ENCODE results near the gene GUCA1A. TPM values are rescaled to one million over a fixed set of nuclear protein-coding genes. Genes with fewer than 3 reads are reported as not detected.
"Not testable (repeated sequence)": the region's sequence is repeated elsewhere in the genome, so short reads cannot be mapped to it uniquely, and the experiment has no call there.

Gene GUCA1A
- total RNA-seq, 1 donor from 2014 or later: 0.18 TPM

DNA sequence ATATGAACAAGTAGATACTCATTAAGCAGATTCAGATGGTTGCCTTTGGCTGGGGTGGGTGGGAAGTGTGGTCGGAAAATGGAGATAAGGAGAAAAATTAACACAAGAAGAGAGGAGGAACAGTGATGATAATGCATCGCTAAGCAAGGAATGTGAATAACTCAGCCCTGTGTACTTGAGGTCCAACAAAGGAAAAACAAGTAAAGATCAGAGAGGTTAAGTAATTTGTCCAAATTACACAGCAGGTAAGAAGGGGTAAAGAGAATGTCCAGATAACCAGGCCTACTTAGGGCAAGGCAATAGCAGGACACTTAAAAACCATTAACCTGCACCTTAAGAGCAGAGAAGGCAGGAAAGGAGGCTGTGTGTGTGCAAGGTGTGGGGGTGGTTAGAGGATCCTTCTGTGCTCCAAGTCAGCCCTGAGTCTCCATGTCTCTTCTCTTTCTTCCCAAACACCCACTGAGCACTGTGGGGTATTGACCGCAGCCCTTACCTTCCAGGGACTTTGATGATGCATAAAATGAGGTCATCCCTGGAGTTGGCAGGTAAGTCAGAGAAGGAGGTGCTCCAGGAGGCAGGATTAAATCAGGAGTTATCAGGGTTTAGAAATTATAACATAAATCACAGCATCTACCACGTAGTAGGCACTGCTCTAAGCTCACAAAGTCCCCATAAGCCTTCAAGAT, 20.5 kb upstream of the GUCA1A start:
- DNase-seq (ENCODE audit: low spot score); H3K36me3 Mint-ChIP-seq (ENCODE audit: low read depth); H3K27me3 Mint-ChIP-seq (ENCODE audit: low read depth); H3K27ac Mint-ChIP-seq; H3K4me3 Mint-ChIP-seq (ENCODE audit: low read depth); H3K9me3 Mint-ChIP-seq; H3K4me1 Mint-ChIP-seq (ENCODE audit: low read depth); intact Hi-C loops (cut with micrococcal nuclease): not testable (repeated sequence)

DNA sequence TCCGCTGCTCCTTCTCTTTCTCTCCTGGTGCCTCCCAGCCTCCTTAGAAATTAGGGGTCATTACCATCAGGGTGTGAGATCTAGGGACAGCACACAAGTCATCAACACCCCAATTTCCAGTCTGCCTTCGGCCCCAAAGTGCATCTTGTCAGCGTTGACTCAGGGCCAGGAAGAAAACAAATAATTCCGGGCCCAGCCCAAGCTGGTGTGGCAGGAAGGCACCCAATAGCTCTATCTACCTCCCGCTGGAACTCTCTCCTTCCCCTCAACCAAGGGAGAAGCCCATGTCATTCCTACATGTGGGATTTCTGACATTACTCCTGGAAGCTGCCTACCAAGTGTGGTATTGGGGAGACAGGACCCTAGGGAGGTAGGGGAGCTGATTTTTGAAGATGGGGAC, 19.2 kb upstream of the GUCA1A start:
- no peak for DNase-seq (ENCODE audit: low spot score)
- Mint-ChIP-seq H3K27me3 (ENCODE audit: low read depth) (peaks cover 5% of the 10 kb centered on the region), H3K9me3 (no peaks in the 10 kb centered on the region), H3K27ac (no peak overlapping the region), H3K4me3 (ENCODE audit: low read depth) (no peak overlapping the region), H3K36me3 (ENCODE audit: low read depth) (no peaks in the 10 kb centered on the region), H3K4me1 (ENCODE audit: low read depth) (no peaks in the 10 kb centered on the region)
- intact Hi-C loops (cut with micrococcal nuclease): no loop called here

DNA sequence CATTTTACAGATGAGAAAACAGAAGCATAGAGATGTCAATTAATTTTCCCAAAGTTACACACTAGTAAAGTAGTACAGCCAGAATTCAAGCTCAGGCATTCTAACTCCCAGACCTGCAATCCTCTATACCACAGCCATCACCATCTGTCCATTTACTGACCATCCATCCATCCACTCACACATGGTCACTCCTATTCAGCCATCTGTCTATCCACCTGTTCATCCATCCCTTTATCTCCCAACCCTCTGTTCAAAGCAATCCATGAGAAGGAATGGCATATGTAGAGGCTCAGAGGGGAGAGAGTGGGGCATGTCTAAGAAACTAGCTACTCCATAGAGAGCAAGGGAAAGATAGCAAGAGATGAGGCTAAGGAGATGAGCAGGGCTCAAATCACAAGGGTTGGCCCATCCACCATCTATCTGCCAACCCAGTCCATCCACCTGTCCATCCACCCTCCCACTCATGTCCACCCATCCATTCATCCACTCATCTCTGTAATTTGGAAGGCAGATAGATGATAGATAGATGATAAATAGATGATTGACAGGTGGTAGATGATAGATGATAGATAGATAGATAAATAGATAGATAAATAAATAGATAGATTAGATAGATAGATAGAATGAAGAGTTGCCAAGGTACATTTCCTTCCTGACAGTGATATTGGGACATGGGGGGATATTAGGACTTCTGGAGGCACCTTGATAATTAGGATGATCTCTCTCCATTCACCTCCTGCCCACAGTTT, 18.5 kb upstream of the GUCA1A start:
- Mint-ChIP-seq H3K27me3 (ENCODE audit: low read depth) (peaks cover 5% of the 10 kb centered on the region), H3K9me3 (no peaks in the 10 kb centered on the region), H3K36me3 (ENCODE audit: low read depth) (no peaks in the 10 kb centered on the region), H3K4me1 (ENCODE audit: low read depth) (no peaks in the 10 kb centered on the region), H3K27ac (no peak overlapping the region), H3K4me3 (ENCODE audit: low read depth) (no peak overlapping the region)
- no peak for DNase-seq (ENCODE audit: low spot score)
- intact Hi-C loops (cut with micrococcal nuclease): no loop called here

DNA sequence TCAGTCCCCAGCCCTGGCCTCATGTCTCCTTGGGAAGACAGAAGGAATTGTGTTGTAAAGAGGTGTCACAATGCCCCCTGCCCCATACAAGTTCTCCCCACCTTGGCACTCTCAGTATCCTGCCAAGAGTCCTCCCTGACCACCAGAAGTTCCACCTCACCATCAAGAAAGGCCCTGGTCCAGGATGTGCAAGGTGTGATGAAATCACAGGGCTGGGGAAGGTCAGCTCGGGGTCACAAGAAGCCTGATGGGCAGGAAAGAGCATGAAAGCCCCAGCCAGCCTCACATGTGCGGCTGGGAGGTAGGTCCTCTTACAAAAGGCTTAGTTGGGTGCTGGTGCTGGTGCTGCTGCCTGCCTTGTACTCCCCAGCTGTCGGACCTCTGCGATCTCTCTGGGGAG, 17.9 kb upstream of the GUCA1A start:
- H3K9me3 Mint-ChIP-seq: no peaks in the 10 kb centered on the region
- no peaks in the 10 kb centered on the region for H3K36me3 Mint-ChIP-seq (ENCODE audit: low read depth)
- no peak overlapping the region for H3K27ac Mint-ChIP-seq
- no peak for DNase-seq (ENCODE audit: low spot score)
- intact Hi-C loops (cut with micrococcal nuclease): no loop called here
- no peak overlapping the region for H3K4me3 Mint-ChIP-seq (ENCODE audit: low read depth)
- H3K4me1 Mint-ChIP-seq (ENCODE audit: low read depth): no peaks in the 10 kb centered on the region
- H3K27me3 Mint-ChIP-seq (ENCODE audit: low read depth): peaks cover 5% of the 10 kb centered on the region

DNA sequence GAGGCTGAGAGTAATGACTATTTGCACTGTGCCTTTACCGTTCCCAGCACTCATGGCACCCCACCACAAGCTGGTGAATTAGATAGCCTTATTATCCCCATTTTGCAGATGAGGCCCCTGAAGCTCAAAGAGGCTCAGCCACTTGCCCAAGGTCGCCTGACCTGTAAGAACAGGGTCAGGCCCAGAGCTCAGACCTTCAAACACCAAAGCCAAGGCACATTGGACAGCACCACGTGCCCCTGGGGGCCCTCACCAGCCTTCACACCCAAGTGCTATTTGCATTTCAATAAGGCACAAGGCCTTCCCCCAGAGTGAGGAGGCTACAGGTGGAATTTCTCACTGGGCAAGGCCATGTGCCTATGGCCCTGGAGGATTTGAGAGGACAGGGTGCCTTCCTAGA, 16.5 kb upstream of the GUCA1A start:
- intact Hi-C loops (cut with micrococcal nuclease): no loop called here
- no peak for DNase-seq (ENCODE audit: low spot score)
- Mint-ChIP-seq H3K27me3 (ENCODE audit: low read depth) (peaks cover 11% of the 10 kb centered on the region), H3K9me3 (no peaks in the 10 kb centered on the region), H3K27ac (no peak overlapping the region), H3K4me1 (ENCODE audit: low read depth) (no peaks in the 10 kb centered on the region), H3K36me3 (ENCODE audit: low read depth) (no peaks in the 10 kb centered on the region), H3K4me3 (ENCODE audit: low read depth) (no peak overlapping the region)

DNA sequence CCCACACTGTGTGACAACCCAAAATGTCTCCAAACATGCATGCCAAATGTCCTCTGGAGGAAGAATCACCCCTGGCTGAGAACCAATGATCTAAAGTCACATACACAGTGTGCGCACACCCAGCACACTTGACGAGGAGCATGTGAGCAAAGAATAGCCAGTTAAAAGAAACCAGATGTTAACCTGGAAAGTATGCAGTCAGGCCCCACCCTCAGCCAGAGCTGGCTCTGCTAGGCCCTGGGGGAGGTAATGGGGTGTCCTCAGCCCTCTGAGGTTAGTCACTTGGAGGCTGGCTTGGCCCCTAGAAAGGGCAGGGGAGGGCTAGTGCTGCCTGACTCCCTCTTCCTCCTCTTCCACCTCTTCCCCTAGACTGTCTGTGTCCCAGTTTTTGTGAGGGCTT, 15.2 kb upstream of the GUCA1A start:
- Mint-ChIP-seq H3K27ac (no peak overlapping the region), H3K4me1 (ENCODE audit: low read depth) (no peaks in the 10 kb centered on the region), H3K36me3 (ENCODE audit: low read depth) (no peaks in the 10 kb centered on the region), H3K9me3 (no peaks in the 10 kb centered on the region), H3K27me3 (ENCODE audit: low read depth) (peaks cover 10% of the 10 kb centered on the region), H3K4me3 (ENCODE audit: low read depth) (no peak overlapping the region)
- DNase-seq (ENCODE audit: low spot score): no peak
- intact Hi-C loops (cut with micrococcal nuclease): no loop called here

DNA sequence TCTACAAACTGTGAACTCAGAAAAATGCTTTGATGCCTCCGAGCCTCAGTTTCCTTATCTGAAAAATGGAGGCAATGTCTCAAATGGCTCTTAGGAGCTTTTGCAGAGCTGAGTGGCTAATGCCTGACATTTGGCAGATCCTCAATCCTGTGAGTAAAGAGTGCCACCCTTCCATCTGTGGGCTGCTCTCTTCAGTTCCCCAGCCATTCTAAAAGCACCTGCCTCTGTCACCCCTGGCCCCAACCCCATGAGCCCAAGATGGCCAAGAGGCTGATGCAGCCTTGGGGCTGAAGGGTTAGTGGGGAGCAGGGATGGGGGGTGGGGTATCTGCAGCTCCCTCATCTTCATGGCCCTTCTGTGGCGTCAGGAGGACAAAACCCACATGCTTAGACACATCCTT, 14.5 kb upstream of the GUCA1A start:
- H3K27me3 Mint-ChIP-seq (ENCODE audit: low read depth): peaks cover 10% of the 10 kb centered on the region
- H3K4me3 Mint-ChIP-seq (ENCODE audit: low read depth): no peak overlapping the region
- intact Hi-C loops (cut with micrococcal nuclease): no loop called here
- no peaks in the 10 kb centered on the region for H3K9me3 Mint-ChIP-seq
- H3K27ac Mint-ChIP-seq: no peak overlapping the region
- H3K4me1 Mint-ChIP-seq (ENCODE audit: low read depth): no peaks in the 10 kb centered on the region
- no peaks in the 10 kb centered on the region for H3K36me3 Mint-ChIP-seq (ENCODE audit: low read depth)
- DNase-seq (ENCODE audit: low spot score): no peak

DNA sequence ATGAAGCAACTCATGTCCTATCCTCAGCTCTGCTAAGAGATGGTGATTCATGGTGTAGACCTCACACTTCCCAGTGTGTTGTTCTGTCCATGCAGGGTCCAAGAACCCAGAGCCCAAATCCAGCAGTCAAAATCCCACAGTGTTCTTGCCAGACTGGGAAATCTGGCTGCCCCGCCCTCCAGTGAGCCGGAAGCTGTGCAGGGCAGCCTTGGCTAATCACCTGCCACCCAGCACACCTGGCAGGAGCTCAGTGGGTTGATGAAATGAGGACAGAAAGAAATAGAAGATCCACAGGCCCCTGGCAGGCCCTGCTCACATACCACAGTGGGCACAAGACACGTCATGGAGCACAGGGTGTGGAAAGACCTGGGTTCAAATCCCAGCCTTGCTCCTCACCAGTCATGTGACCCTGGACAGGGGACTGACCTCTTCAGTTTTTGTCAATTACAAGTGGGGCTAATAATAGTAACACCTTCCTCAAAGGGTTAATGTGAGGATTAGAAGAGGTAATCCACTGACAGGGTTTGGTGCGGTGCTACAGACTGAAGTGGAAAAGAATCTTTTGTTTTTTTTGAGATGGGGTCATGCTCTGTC, 13.6 kb upstream of the GUCA1A start:
- intact Hi-C loops (cut with micrococcal nuclease): no loop called here
- DNase-seq (ENCODE audit: low spot score): no peak
- Mint-ChIP-seq H3K36me3 (ENCODE audit: low read depth) (no peaks in the 10 kb centered on the region), H3K4me3 (ENCODE audit: low read depth) (no peak overlapping the region), H3K4me1 (ENCODE audit: low read depth) (no peaks in the 10 kb centered on the region), H3K27me3 (ENCODE audit: low read depth) (peaks cover 9% of the 10 kb centered on the region), H3K27ac (no peak overlapping the region), H3K9me3 (no peaks in the 10 kb centered on the region)

DNA sequence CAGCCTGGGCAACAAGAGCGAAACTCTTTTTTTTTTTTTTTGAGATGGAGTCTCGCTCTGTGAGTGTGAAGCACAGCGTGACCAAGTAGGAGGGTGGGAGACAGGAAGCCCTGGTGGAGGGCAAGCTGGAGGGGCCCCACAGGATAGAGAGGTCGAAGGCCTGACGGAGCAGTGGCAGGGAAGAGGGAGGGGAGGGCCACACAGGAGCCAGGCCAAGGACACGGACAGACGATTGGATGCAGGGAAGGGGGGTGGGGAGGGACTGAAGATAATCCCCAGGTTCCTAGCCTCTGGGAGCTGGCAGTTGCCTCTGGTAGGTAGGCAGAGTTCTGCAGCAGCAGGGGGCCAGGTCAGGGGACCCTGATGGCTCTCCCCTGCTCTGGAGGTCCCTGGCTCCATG, 10.8 kb upstream of the GUCA1A start:
- H3K4me1 Mint-ChIP-seq (ENCODE audit: low read depth): no peaks in the 10 kb centered on the region
- intact Hi-C loops (cut with micrococcal nuclease): no loop called here
- no peak overlapping the region for H3K27ac Mint-ChIP-seq
- DNase-seq (ENCODE audit: low spot score): no peak
- no peak overlapping the region for H3K4me3 Mint-ChIP-seq (ENCODE audit: low read depth)
- H3K9me3 Mint-ChIP-seq: no peaks in the 10 kb centered on the region
- peaks cover 10% of the 10 kb centered on the region for H3K27me3 Mint-ChIP-seq (ENCODE audit: low read depth)
- H3K36me3 Mint-ChIP-seq (ENCODE audit: low read depth): no peaks in the 10 kb centered on the region

DNA sequence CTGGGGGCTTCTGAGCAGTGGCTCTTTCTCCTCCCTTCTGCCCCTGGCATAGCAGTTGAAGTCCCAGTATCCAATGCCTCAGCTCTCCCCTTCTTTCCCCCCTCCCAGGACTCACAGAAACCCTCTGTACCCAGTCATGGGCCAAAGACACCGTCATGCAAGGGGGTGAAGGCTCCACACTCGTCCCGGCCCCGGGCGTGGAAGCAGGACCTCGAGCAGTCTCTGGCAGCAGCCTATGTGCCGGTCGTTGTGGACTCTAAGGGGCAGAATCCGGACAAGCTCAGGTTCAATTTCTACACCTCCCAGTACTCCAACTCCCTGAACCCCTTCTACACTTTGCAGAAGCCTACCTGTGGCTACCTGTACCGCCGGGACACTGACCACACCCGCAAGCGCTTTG, 10.4 kb upstream of the GUCA1A start:
- no peaks in the 10 kb centered on the region for H3K9me3 Mint-ChIP-seq

DNA sequence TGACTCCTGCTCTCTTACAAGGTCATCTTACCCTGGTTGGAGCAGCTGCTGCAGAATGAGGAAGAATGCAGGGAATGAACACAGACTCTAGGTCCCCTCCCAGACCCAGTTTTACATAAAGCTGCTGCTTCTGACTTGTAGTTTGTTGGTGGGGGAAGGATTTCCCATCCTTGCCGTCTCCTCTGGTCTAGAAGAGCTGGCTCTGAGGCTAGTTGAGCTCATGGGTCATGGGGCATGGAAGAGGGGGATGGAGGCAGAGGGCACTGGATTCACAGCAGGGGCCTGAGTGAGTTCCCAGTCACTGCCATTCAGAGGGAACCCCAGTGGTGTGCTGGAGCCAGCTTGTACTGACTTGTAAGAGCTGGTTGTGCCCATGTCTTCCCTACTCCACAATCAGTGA, 9.2 kb upstream of the GUCA1A start:
- no peaks in the 10 kb centered on the region for H3K4me1 Mint-ChIP-seq (ENCODE audit: low read depth)
- no peaks in the 10 kb centered on the region for H3K36me3 Mint-ChIP-seq (ENCODE audit: low read depth)
- no peak overlapping the region for H3K27ac Mint-ChIP-seq
- no peak overlapping the region for H3K4me3 Mint-ChIP-seq (ENCODE audit: low read depth)
- no peak for DNase-seq (ENCODE audit: low spot score)
- no peaks in the 10 kb centered on the region for H3K9me3 Mint-ChIP-seq
- H3K27me3 Mint-ChIP-seq (ENCODE audit: low read depth): peaks cover 12% of the 10 kb centered on the region
- intact Hi-C loops (cut with micrococcal nuclease): no loop called here

More for the DNA sequence above, 10.4 kb upstream of the GUCA1A start:
- DNase-seq (ENCODE audit: low spot score): no peak
- H3K4me3 Mint-ChIP-seq (ENCODE audit: low read depth): no peak overlapping the region
- peaks cover 10% of the 10 kb centered on the region for H3K27me3 Mint-ChIP-seq (ENCODE audit: low read depth)
- intact Hi-C loops (cut with micrococcal nuclease): no loop called here
- no peaks in the 10 kb centered on the region for H3K4me1 Mint-ChIP-seq (ENCODE audit: low read depth)
- no peaks in the 10 kb centered on the region for H3K36me3 Mint-ChIP-seq (ENCODE audit: low read depth)
- no peak overlapping the region for H3K27ac Mint-ChIP-seq

DNA sequence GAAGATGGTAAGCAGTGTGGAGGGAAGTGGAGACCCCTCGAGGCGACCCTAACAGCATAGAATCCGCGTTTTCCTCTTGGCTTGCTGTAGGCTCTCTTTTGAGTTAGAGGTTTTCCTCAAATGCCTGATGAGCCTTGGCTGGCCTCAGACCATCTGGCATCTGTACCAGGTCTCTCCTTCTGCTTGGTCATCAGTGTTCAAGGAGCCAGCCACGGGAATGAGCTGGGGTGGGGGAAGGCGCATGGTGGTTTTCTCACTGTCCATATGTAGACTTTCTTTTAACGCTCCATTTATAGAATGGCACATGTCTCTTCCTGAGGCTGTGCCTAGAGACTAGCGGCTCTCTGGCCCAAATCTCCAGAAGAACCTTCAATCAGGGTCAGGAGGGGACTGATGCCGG, 8.1 kb upstream of the GUCA1A start:
- DNase-seq (ENCODE audit: low spot score): no peak
- Mint-ChIP-seq H3K36me3 (ENCODE audit: low read depth) (no peaks in the 10 kb centered on the region), H3K4me1 (ENCODE audit: low read depth) (no peaks in the 10 kb centered on the region), H3K27me3 (ENCODE audit: low read depth) (peaks cover 12% of the 10 kb centered on the region), H3K27ac (no peak overlapping the region), H3K9me3 (no peaks in the 10 kb centered on the region), H3K4me3 (ENCODE audit: low read depth) (no peak overlapping the region)
- intact Hi-C loops (cut with micrococcal nuclease): loop anchor here (5.0 kb wide), 2 partner anchors 318 to 388 kb away; partner anchors contain the start of gene FRS3

DNA sequence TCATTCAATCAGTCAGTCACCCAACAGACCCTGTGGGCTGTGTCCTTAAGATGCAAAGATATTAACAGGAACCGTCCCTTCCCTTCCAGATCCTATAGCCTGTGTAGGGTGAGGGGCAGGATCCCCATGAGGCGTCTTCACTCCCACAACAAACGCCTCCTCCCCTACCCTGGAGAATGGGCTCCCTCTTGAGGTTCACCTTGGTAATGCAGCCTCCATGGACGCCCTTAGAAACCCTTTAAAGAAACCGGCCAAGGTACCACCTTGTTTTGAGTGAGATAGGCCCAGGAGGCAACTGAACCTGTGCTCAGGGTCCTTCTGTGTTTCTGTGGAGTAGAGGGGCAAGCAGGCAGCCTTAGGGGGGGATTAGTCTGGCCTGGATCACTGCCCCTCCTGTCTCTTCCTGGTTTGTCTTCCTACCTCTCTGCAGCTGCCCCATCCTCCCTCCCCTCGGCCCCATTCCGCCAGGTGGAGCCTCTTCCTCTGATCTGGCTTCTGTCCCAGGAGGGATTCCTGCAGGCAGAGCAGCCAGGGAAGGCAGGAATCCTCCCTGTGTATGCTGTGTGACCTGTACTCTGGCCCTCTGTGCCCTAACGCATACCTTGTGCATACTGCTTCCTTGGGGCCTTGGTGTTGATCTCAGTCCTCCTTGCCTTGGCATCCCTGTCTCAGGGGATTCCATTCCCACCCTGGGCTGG, 6.6 kb upstream of the GUCA1A start:
- Mint-ChIP-seq H3K27ac (no peak overlapping the region), H3K27me3 (ENCODE audit: low read depth) (peaks cover 6% of the 10 kb centered on the region), H3K36me3 (ENCODE audit: low read depth) (no peaks in the 10 kb centered on the region), H3K9me3 (no peaks in the 10 kb centered on the region), H3K4me3 (ENCODE audit: low read depth) (no peak overlapping the region), H3K4me1 (ENCODE audit: low read depth) (no peaks in the 10 kb centered on the region)
- peak; percentile 64 for DNase-seq (ENCODE audit: low spot score)
- intact Hi-C loops (cut with micrococcal nuclease): loop anchor here (1.0 to 5.0 kb wide), 3 partner anchors 91 to 389 kb away; partner anchors contain the start of gene FRS3
